Measurements from ENCODE around the gene JADE1. TPM values are rescaled to one million over a fixed set of nuclear protein-coding genes. Genes with fewer than 3 reads are reported as not detected.

The JADE1 gene
- total RNA-seq, 2 donors from 2014 or later = 8.3 to 9.6 TPM

DNA sequence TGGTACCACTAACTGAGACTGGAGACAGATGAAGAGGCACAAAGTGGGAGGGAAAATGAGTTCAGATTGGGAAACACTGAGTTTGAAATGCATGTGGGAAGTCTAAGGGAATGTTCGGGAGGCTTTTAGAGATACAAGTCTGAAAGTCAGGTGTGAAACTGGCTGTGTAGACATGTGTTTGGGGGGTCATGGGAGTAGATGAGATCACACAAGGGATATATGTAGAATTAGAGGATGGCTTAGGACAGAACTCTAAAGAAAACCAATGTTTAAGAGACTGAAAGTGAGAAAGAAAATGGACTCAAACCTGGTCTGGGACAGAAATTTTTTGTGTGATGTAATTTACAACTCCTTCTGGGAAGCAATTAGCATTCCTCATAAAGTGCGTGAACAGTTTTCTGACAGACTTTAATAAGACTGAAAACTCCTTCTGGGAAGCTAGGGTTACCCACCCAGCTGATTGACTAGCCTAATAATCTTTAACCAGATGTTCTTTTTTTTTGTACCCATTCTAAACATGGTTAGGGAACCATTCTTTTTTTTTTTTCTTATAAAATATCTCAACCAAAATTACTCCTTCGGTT is 8.7 kb upstream of the JADE1 start:
- intact Hi-C loops (cut with DNase I) = no loop called here
- H3K4me1 ChIP-seq = no peaks in the 10 kb centered on the region
- H3K27me3 ChIP-seq = no peaks in the 10 kb centered on the region
- TF ChIP-seq, protein P1, sequence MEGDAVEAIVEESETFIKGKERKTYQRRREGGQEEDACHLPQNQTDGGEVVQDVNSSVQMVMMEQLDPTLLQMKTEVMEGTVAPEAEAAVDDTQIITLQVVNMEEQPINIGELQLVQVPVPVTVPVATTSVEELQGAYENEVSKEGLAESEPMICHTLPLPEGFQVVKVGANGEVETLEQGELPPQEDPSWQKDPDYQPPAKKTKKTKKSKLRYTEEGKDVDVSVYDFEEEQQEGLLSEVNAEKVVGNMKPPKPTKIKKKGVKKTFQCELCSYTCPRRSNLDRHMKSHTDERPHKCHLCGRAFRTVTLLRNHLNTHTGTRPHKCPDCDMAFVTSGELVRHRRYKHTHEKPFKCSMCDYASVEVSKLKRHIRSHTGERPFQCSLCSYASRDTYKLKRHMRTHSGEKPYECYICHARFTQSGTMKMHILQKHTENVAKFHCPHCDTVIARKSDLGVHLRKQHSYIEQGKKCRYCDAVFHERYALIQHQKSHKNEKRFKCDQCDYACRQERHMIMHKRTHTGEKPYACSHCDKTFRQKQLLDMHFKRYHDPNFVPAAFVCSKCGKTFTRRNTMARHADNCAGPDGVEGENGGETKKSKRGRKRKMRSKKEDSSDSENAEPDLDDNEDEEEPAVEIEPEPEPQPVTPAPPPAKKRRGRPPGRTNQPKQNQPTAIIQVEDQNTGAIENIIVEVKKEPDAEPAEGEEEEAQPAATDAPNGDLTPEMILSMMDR (IDR thresholded peaks at IDR 0.05) = no peak
- DNase-seq = no peak
- no peaks in the 10 kb centered on the region for H3K36me3 ChIP-seq
- no peak overlapping the region for H3K4me3 ChIP-seq
- no peak overlapping the region for H3K9ac ChIP-seq (ENCODE audit: low read depth in 2 of 2, low read length in 2 of 2)
- no peaks in the 10 kb centered on the region for H3K9me3 ChIP-seq
- no peak overlapping the region for H3K27ac ChIP-seq

DNA sequence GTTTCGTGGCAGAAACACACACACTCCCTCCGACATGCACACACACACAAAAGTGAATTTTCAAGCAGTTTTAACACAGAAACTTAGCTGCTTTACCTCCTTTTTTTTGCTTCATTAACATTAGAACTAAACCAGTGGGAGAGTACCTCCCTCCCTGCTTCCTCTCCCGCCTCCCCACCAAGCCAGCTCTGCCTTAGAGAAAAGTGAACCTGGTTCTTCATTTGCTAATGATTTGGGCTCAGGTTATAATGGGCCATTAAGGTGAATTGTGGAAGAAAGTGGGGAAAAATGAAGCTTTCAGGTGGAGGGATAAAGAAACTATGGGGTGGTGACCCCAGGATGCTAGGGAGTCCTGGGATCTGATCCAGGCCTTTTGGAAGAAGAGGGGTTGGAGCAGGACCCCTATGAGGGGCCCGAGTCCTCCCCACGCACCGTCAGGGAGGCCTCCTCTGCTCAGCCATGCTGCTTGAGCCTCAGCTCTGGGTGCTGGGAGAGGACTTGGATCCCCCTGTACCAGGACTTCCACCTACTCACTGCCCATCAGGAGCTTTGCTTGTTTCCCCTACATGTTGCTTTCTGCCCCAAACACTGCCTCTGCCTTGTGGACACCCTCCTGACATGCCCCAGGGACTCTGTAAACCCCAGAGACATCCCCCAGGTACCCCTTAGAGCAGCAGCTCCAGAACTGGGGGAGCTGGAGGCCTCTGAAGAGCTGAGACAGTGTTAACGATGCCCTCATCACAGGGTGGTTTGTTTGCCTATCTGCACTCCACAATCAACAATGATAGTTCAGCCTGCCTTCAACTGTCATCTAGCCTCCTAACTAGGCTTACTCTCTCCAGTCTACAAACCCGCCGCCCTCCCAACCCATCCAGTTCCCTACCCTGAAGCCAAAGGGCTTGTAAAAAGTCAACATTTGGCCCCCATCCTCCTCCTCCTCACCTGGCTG is 6.5 kb upstream of the JADE1 start:
- intact Hi-C loops (cut with DNase I) = no loop called here
- Histone ChIP-seq H3K36me3 (no peaks in the 10 kb centered on the region), H3K4me3 (no peak overlapping the region), H3K27me3 (no peaks in the 10 kb centered on the region), H3K9ac (ENCODE audit: low read depth in 2 of 2, low read length in 2 of 2) (no peak overlapping the region), H3K27ac (no peak overlapping the region), H3K4me1 (no peaks in the 10 kb centered on the region), H3K9me3 (no peaks in the 10 kb centered on the region)
- no peak for DNase-seq
- TF ChIP-seq, protein P1 (IDR thresholded peaks at IDR 0.05) = no peak

DNA sequence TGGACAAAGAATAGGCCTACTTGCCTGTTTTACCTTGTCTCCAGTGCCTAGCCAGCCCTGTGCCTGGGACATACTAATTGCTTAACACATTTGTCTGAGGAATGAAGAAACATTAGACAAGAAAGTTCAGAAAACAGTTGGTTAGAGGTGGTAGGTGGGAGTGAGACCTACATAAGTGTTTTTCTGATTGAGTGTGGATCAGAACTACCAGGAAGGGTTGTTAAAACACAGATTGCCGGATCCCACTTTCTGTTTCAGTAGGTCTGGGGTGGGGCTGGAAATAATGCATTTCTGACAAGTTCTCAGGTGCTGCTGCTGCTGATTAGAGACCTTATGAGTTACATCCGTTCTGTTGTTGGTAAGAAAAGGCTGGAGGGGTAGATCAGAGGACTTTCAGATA is 5.7 kb upstream of the JADE1 start:
- no peak for DNase-seq

DNA sequence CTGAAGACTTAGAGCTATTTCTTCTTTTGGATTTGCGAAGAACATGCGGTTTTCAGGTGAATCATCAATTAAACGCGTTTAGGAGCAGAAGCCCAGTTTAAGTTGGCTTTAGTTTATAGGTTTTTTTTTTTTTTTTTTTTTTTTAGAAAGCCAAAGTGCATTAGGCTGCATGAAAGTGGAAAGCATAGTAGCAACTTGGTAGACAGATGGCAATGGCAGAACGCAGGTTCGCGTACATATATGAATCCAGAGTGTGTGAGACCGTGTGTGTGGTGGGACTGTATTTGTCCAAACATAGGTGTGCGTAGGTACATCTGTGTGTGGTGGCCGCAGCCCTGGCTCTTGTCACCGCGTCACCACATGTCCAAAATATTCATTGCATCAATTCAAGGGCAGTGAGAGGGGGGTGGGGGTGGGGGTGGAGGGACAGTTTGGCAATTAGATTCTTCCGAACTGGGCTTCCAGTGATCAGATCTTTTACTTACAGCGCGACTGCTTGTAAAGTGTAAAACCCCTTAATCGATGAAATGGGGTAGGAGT is 901 bp downstream of the JADE1 start:
- Histone ChIP-seq H3K4me1 (no peaks in the 10 kb centered on the region), H3K27ac (peak overlapping the region; percentile 91), H3K4me3 (peak overlapping the region; percentile 60), H3K9ac (ENCODE audit: low read depth in 2 of 2, low read length in 2 of 2) (peak overlapping the region; percentile 57 to 95), H3K9me3 (no peaks in the 10 kb centered on the region), H3K27me3 (no peaks in the 10 kb centered on the region), H3K36me3 (no peaks in the 10 kb centered on the region)
- TF ChIP-seq, protein P1 (IDR thresholded peaks at IDR 0.05) = no peak
- peak; percentile 38 for DNase-seq
- intact Hi-C loops (cut with DNase I) = loop anchor here (5.0 kb wide), 1 partner anchor 243 kb away; no protein-coding TSS in a partner anchor

More for the DNA sequence above, 5.7 kb upstream of the JADE1 start:
- H3K4me1 ChIP-seq = no peaks in the 10 kb centered on the region
- H3K27ac ChIP-seq = no peak overlapping the region
- H3K9me3 ChIP-seq = no peaks in the 10 kb centered on the region
- no peak overlapping the region for H3K9ac ChIP-seq (ENCODE audit: low read depth in 2 of 2, low read length in 2 of 2)
- H3K27me3 ChIP-seq = no peaks in the 10 kb centered on the region
- intact Hi-C loops (cut with DNase I) = no loop called here
- TF ChIP-seq, protein P1 (IDR thresholded peaks at IDR 0.05) = no peak
- H3K36me3 ChIP-seq = no peaks in the 10 kb centered on the region
- no peak overlapping the region for H3K4me3 ChIP-seq

DNA sequence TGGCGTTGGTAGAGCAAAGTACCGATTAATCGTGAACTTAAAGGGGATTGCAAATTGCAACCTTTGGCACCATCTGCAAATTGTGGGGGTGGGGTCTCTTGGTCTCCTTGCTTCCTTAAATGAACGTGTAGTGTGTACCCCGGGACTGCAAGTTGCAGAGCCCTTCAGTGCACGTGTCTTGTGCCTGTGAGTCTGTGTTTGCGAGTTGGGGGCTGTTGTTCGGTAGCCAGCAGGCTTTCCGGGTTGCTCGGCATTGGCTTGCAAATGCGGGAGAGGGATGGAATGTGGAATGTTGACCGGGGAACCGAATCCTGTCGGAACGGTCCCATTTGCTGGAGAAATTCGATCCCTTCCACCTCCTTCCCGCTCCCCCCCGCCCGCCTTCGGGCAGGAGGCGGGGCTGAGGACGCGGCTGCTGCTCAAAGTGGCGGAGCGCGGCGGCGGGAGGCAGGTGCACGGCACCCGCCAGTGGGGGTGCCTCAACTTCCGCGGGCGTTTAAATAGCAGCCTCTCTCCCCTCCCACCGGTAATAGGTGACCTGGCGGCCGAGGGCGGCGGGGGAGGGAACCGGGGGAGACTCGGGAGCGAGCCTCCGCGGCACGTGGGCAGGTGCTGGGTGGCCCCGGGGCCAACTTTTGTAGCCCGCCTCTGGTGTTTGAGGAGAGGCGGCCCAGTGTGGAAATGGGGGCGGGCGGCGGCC is 1.5 kb downstream of the JADE1 start:
- DNase-seq = peak; percentile 85
- Histone ChIP-seq H3K27ac (peak overlapping the region; percentile 91), H3K9ac (ENCODE audit: low read depth in 2 of 2, low read length in 2 of 2) (peak overlapping the region; percentile 57 to 95), H3K4me3 (peak overlapping the region; percentile 60), H3K4me1 (no peaks in the 10 kb centered on the region), H3K27me3 (no peaks in the 10 kb centered on the region), H3K9me3 (no peaks in the 10 kb centered on the region), H3K36me3 (no peaks in the 10 kb centered on the region)
- intact Hi-C loops (cut with DNase I) = loop anchor here (5.0 kb wide), 1 partner anchor 244 kb away; no protein-coding TSS in a partner anchor
- TF ChIP-seq, protein P1 (IDR thresholded peaks at IDR 0.05) = no peak

Measured in colonic mucosa (tissue), 4 donors.